Measurements from ENCODE around the gene MYO5B.

MYO5B gene

GRCh38 chr18:50131591-50131990 lies 63.4 kb downstream of the MYO5B start:
- no peak for TF ChIP-seq CTCF (IDR thresholded peaks at IDR 0.05; ENCODE audit: low read depth, low read length, missing control alignments)
- in situ Hi-C loops (cut with HindIII; ENCODE audit: low sequenced_read_pairs), result no loop called here
- DNase-seq (ENCODE audit: low read depth), result no peak
- no peak overlapping the region for H3K4me3 ChIP-seq (ENCODE audit: low read depth, low read length)

- DNase-seq (ENCODE audit: low read depth), result no peak
- no peak for TF ChIP-seq CTCF (IDR thresholded peaks at IDR 0.05; ENCODE audit: low read depth, low read length, missing control alignments)
- in situ Hi-C loops (cut with HindIII; ENCODE audit: low sequenced_read_pairs), result no loop called here
- no peak overlapping the region for H3K4me3 ChIP-seq (ENCODE audit: low read depth, low read length)
These were observed 66.3 kb downstream of the MYO5B start for GRCh38 chr18:50128506-50129271.

- no peak overlapping the region for H3K4me3 ChIP-seq (ENCODE audit: low read depth, low read length)
- DNase-seq (ENCODE audit: low read depth), result no peak
- TF ChIP-seq CTCF (IDR thresholded peaks at IDR 0.05; ENCODE audit: low read depth, low read length, missing control alignments), result no peak
- in situ Hi-C loops (cut with HindIII; ENCODE audit: low sequenced_read_pairs), result no loop called here
These were observed 67.3 kb downstream of the MYO5B start for GRCh38 chr18:50127516-50128210.

GRCh38 chr18:50126471-50126870 lies 68.5 kb downstream of the MYO5B start:
- TF ChIP-seq CTCF (IDR thresholded peaks at IDR 0.05; ENCODE audit: low read depth, low read length, missing control alignments), result no peak
- H3K4me3 ChIP-seq (ENCODE audit: low read depth, low read length), result no peak overlapping the region
- in situ Hi-C loops (cut with HindIII; ENCODE audit: low sequenced_read_pairs), result no loop called here
- no peak for DNase-seq (ENCODE audit: low read depth)

- no peak for TF ChIP-seq CTCF (IDR thresholded peaks at IDR 0.05; ENCODE audit: low read depth, low read length, missing control alignments)
- H3K4me3 ChIP-seq (ENCODE audit: low read depth, low read length), result no peak overlapping the region
- no peak for DNase-seq (ENCODE audit: low read depth)
- in situ Hi-C loops (cut with HindIII; ENCODE audit: low sequenced_read_pairs), result no loop called here
These were observed 69.5 kb downstream of the MYO5B start for GRCh38 chr18:50125456-50125855.

GRCh38 chr18:50119296-50119695 lies 75.7 kb downstream of the MYO5B start:
- no peak for DNase-seq (ENCODE audit: low read depth)
- no peak for TF ChIP-seq CTCF (IDR thresholded peaks at IDR 0.05; ENCODE audit: low read depth, low read length, missing control alignments)
- H3K4me3 ChIP-seq (ENCODE audit: low read depth, low read length), result no peak overlapping the region
- in situ Hi-C loops (cut with HindIII; ENCODE audit: low sequenced_read_pairs), result no loop called here
